HepG2 (cell line): ENCODE measurements around the gene KIF3C.

Experiments used
- CREM ChIP-seq, 2 experiments: sonication (generic) in 1 of 2; formaldehyde crosslinking in 1 of 2; IDR thresholded peaks; 2 replicates each; pipeline versions ENCODE4 v1.4.0 to v1.6.1; 2016 to 2020; ENCODE audit warnings: antibody characterized with exemption in 1 of 2, mild to moderate bottlenecking in 1 of 2, missing genetic modification reagents in 1 of 2
- CTCF ChIP-seq: sonication (generic); formaldehyde crosslinking; IDR thresholded peaks from 2 replicates; pipeline ENCODE4 v1.5.0; 2020; ENCODE audit warnings: mild to moderate bottlenecking, missing genetic modification reagents, moderate library complexity
- FOXO4 ChIP-seq: sonication (generic); formaldehyde crosslinking; conservative IDR thresholded peaks from 2 replicates; pipeline ENCODE4 v1.8.1; 2023; ENCODE audit warnings: missing genetic modification reagents
- MXD4 ChIP-seq: IDR thresholded peaks from 2 replicates; pipeline ENCODE4 v1.6.1; 2016; ENCODE audit warnings: mild to moderate bottlenecking, missing biosample characterization, missing genetic modification reagents
- NFE2L2 ChIP-seq: fragments of 150-350 bp; IDR thresholded peaks from 2 replicates; pipeline ENCODE4 v1.6.1; 2014; ENCODE audit warnings: low read length
- RARA ChIP-seq: IDR thresholded peaks from 2 replicates; pipeline ENCODE4 v1.6.1; 2016; ENCODE audit warnings: missing genetic modification reagents, missing compliant biosample characterization
- RBFOX2 ChIP-seq: fragments of 200-400 bp; formaldehyde crosslinking; IDR thresholded peaks from 2 replicates; pipeline ENCODE4 v1.6.1; 2017; ENCODE audit warnings: low read depth, mild to moderate bottlenecking, low read length
- SOX6 ChIP-seq, 2 experiments: fragments of 450-650 bp in 1 of 2; sonication (generic) in 1 of 2; formaldehyde crosslinking in 1 of 2; IDR thresholded peaks; 2 replicates each; pipeline versions ENCODE4 v1.4.0 to v1.6.1; 2017 to 2020; ENCODE audit warnings: antibody characterized with exemption in 1 of 2, mild to moderate bottlenecking in 1 of 2, missing genetic modification reagents in 1 of 2
- ZNF407 ChIP-seq: sonication (generic); formaldehyde crosslinking; IDR thresholded peaks from one replicate; pipeline ENCODE4 v1.5.1; 2020; ENCODE audit warnings: mild to moderate bottlenecking, missing genetic modification reagents; ENCODE audit errors: not compliant biosample characterization

- TF ChIP-seq FOXO4 (CRISPR knock-in tag) (no peak), RBFOX2 (no peak), CTCF (CRISPR knock-in tag) (no peak), RARA (CRISPR knock-in tag) (no peak), CREM (IDR thresholded peaks at IDR 0.05) (no peak), CREM (CRISPR knock-in tag; IDR thresholded peaks at IDR 0.05) (no peak), NFE2L2 (no peak), MXD4 (CRISPR knock-in tag) (no peak), ZNF407 (no peak), SOX6 (IDR thresholded peaks at IDR 0.05) (no peak), SOX6 (CRISPR knock-in tag; IDR thresholded peaks at IDR 0.05) (no peak)
These were observed 42.0 kb upstream of the KIF3C start for GRCh38 chr2:26024260-26024659.
